ENCODE data around the gene AEN.

GRCh38 chr15:88646088-88646405, 24.9 kb downstream of the AEN start:
- TF ChIP-seq CTCF (IDR thresholded peaks at IDR 0.05) = no peak
- TF ChIP-seq POLR2A (IDR thresholded peaks at IDR 0.05) = no peak

All from right lobe of liver (tissue), 4 donors.